GM13977 (cell line): ENCODE measurements around the gene C13orf42.

Source experiments
- DNase-seq: peaks from one replicate; pipeline ENCODE4 v3.0.0; 2012; ENCODE audit warnings: low spot score
- CTCF ChIP-seq: IDR thresholded peaks from 2 replicates; pipeline ENCODE4 v1.5.1; 2012; ENCODE audit warnings: mild to moderate bottlenecking, control low read depth; ENCODE audit not compliant: insufficient read depth; ENCODE audit errors: extremely low read depth, missing control alignments
- in situ Hi-C: fragments of 300-500 bp; cut with MboI; formaldehyde crosslinking; loops from one replicate; pipeline ENCODE4 v1.12.0; 2022; ENCODE audit warnings: low sequenced_read_pairs, low pct_unique_long_range_greater_than_20kb, mixed read lengths, inconsistent platforms; ENCODE audit not compliant: unreplicated experiment

The C13orf42 gene

GRCh38 chr13:51111174-51111573, at the start of gene C13orf42:
Gene C13orf42 (minus strand): TSS chr13:51111274. CDS start chr13:51111209, 65 bp downstream.
- DNase-seq = no peak
- in situ Hi-C loops = no loop called here
- TF ChIP-seq CTCF = no peak

GRCh38 chr13:51158880-51159518, 47.9 kb upstream of the C13orf42 start:
- TF ChIP-seq CTCF = no peak
- in situ Hi-C loops = no loop called here
- DNase-seq = no peak

- DNase-seq = no peak
- no peak for TF ChIP-seq CTCF
- in situ Hi-C loops = no loop called here
Measured at GRCh38 chr13:51158365-51158764, 47.3 kb upstream of the C13orf42 start.

GRCh38 chr13:51156648-51157047, 45.6 kb upstream of the C13orf42 start:
- DNase-seq = no peak
- TF ChIP-seq CTCF = no peak
- in situ Hi-C loops = no loop called here

- in situ Hi-C loops = no loop called here
- DNase-seq = no peak
- no peak for TF ChIP-seq CTCF
Measured at GRCh38 chr13:51155776-51156515, 44.9 kb upstream of the C13orf42 start.

- no peak for TF ChIP-seq CTCF
- DNase-seq = no peak
- in situ Hi-C loops = no loop called here
Measured at GRCh38 chr13:51155161-51155560, 44.1 kb upstream of the C13orf42 start.
